Measurements from ENCODE around the gene PELI2. TPM values are rescaled to one million over a fixed set of nuclear protein-coding genes. Genes with fewer than 3 reads are reported as not detected.

PELI2 gene
- total and polyA plus RNA-seq, 2 experiments from 2014 or later, result 8.0 to 24.5 TPM

DNA sequence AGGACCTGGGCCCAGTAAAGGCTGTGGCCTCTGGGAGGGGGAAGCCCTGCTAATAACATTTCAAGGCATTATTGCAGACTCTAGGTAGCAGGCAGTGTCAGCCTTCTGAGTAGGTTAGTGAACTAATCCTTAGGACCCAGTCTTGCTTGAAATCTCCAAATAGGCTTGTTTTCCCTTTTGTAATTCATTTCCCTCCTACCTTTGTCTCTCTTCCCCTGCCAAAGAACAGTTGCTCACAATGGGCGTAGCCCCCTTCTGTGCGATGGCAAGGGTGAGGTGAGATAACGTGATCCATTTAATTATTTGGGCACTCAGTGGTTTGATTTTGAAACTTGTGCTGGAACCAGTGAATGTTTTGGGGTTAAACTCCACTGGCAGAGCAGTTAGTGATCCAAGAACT lies 10.9 kb downstream of the PELI2 start:
- H3K27me3 ChIP-seq (ENCODE audit: insufficient read depth), result no peaks in the 10 kb centered on the region
- peaks cover 66% of the 10 kb centered on the region for H3K4me1 Mint-ChIP-seq
- no peak overlapping the region; the same call in 1 of the 2 replicates for H3K27ac Mint-ChIP-seq
- no peaks in the 10 kb centered on the region for H3K9me3 Mint-ChIP-seq
- peaks cover 91% of the 10 kb centered on the region for H3K79me2 ChIP-seq (replicated peaks; ENCODE audit: insufficient read depth)
- H3K36me3 ChIP-seq (ENCODE audit: insufficient read depth), result no peaks in the 10 kb centered on the region
- H3F3A ChIP-seq (replicated peaks; ENCODE audit: low read depth), result no peaks in the 10 kb centered on the region
- peaks cover 5% of the 10 kb centered on the region for H3K27me3 Mint-ChIP-seq (ENCODE audit: insufficient read depth, low read depth, poor library complexity)
- DNase-seq (ENCODE audit: low spot score) (peak; percentile 55), ATAC-seq (peak; percentile 83)
- no peak overlapping the region for H3K4me3 ChIP-seq
- peaks cover 77% of the 10 kb centered on the region for H3K4me1 ChIP-seq (ENCODE audit: insufficient read depth)
- no peaks in the 10 kb centered on the region for H3K36me3 Mint-ChIP-seq (ENCODE audit: low read depth)
- TF ChIP-seq POLR2AphosphoS5 (IDR thresholded peaks at IDR 0.05; ENCODE audit: low read depth) (no peak), NANOG (IDR thresholded peaks at IDR 0.05; ENCODE audit: borderline replicate concordance) (no peak), ZNF331 (CRISPR knock-in tag; IDR thresholded peaks at IDR 0.05; ENCODE audit: low read depth) (no peak), STAT1 (IDR thresholded peaks at IDR 0.05; ENCODE audit: unreplicated experiment) (no peak), EZH2 (IDR thresholded peaks at IDR 0.05; ENCODE audit: low read depth, unreplicated experiment) (no peak), CREB1 (CRISPR knock-in tag; IDR thresholded peaks at IDR 0.05; ENCODE audit: low read depth) (no peak), JUNB (IDR thresholded peaks at IDR 0.05; ENCODE audit: unreplicated experiment) (no peak), ZNF114 (CRISPR knock-in tag; IDR thresholded peaks at IDR 0.05) (no peak), REST (IDR thresholded peaks at IDR 0.05; ENCODE audit: unreplicated experiment) (no peak), ETS1 (IDR thresholded peaks at IDR 0.05) (no peak), EZH2phosphoT487 (IDR thresholded peaks at IDR 0.05; ENCODE audit: unreplicated experiment) (no peak)
- TF ChIP-seq, protein P1, sequence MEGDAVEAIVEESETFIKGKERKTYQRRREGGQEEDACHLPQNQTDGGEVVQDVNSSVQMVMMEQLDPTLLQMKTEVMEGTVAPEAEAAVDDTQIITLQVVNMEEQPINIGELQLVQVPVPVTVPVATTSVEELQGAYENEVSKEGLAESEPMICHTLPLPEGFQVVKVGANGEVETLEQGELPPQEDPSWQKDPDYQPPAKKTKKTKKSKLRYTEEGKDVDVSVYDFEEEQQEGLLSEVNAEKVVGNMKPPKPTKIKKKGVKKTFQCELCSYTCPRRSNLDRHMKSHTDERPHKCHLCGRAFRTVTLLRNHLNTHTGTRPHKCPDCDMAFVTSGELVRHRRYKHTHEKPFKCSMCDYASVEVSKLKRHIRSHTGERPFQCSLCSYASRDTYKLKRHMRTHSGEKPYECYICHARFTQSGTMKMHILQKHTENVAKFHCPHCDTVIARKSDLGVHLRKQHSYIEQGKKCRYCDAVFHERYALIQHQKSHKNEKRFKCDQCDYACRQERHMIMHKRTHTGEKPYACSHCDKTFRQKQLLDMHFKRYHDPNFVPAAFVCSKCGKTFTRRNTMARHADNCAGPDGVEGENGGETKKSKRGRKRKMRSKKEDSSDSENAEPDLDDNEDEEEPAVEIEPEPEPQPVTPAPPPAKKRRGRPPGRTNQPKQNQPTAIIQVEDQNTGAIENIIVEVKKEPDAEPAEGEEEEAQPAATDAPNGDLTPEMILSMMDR (conservative IDR thresholded peaks at IDR 0.05; ENCODE audit: low read depth in 2 of 2), result no peak
- TF ChIP-seq, protein P2, sequence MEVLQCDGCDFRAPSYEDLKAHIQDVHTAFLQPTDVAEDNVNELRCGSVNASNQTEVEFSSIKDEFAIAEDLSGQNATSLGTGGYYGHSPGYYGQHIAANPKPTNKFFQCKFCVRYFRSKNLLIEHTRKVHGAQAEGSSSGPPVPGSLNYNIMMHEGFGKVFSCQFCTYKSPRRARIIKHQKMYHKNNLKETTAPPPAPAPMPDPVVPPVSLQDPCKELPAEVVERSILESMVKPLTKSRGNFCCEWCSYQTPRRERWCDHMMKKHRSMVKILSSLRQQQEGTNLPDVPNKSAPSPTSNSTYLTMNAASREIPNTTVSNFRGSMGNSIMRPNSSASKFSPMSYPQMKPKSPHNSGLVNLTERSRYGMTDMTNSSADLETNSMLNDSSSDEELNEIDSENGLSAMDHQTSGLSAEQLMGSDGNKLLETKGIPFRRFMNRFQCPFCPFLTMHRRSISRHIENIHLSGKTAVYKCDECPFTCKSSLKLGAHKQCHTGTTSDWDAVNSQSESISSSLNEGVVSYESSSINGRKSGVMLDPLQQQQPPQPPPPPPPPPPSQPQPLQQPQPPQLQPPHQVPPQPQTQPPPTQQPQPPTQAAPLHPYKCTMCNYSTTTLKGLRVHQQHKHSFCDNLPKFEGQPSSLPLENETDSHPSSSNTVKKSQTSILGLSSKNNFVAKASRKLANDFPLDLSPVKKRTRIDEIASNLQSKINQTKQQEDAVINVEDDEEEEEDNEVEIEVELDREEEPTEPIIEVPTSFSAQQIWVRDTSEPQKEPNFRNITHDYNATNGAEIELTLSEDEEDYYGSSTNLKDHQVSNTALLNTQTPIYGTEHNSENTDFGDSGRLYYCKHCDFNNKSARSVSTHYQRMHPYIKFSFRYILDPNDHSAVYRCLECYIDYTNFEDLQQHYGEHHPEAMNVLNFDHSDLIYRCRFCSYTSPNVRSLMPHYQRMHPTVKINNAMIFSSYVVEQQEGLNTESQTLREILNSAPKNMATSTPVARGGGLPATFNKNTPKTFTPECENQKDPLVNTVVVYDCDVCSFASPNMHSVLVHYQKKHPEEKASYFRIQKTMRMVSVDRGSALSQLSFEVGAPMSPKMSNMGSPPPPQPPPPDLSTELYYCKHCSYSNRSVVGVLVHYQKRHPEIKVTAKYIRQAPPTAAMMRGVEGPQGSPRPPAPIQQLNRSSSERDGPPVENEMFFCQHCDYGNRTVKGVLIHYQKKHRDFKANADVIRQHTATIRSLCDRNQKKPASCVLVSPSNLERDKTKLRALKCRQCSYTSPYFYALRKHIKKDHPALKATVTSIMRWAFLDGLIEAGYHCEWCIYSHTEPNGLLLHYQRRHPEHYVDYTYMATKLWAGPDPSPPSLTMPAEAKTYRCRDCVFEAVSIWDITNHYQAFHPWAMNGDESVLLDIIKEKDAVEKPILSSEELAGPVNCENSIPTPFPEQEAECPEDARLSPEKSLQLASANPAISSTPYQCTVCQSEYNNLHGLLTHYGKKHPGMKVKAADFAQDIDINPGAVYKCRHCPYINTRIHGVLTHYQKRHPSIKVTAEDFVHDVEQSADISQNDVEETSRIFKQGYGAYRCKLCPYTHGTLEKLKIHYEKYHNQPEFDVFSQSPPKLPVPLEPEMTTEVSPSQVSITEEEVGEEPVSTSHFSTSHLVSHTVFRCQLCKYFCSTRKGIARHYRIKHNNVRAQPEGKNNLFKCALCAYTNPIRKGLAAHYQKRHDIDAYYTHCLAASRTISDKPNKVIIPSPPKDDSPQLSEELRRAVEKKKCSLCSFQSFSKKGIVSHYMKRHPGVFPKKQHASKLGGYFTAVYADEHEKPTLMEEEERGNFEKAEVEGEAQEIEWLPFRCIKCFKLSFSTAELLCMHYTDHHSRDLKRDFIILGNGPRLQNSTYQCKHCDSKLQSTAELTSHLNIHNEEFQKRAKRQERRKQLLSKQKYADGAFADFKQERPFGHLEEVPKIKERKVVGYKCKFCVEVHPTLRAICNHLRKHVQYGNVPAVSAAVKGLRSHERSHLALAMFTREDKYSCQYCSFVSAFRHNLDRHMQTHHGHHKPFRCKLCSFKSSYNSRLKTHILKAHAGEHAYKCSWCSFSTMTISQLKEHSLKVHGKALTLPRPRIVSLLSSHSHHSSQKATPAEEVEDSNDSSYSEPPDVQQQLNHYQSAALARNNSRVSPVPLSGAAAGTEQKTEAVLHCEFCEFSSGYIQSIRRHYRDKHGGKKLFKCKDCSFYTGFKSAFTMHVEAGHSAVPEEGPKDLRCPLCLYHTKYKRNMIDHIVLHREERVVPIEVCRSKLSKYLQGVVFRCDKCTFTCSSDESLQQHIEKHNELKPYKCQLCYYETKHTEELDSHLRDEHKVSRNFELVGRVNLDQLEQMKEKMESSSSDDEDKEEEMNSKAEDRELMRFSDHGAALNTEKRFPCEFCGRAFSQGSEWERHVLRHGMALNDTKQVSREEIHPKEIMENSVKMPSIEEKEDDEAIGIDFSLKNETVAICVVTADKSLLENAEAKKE (CRISPR knock-in tag; IDR thresholded peaks at IDR 0.05), result no peak
- H3K4me2 ChIP-seq, result peak overlapping the region; percentile 41; the same call in 1 of the 2 replicates
- H4K20me1 ChIP-seq (replicated peaks; ENCODE audit: insufficient read depth), result peaks cover 9% of the 10 kb centered on the region; the same call in 1 of the 2 replicates
- no peak overlapping the region for H3K4me3 Mint-ChIP-seq
- no peaks in the 10 kb centered on the region for H3K9me2 ChIP-seq (ENCODE audit: insufficient read depth)
- no peak overlapping the region for H2AFZ ChIP-seq
- H3K27ac ChIP-seq (ENCODE audit: low read depth), result no peak overlapping the region

Measured in GM23338 (cell line).